Fibroblast of villous mesenchyme (primary cell): Measurements from ENCODE around the gene KIF6. TPM values are rescaled to one million over a fixed set of nuclear protein-coding genes. Genes with fewer than 3 reads are reported as not detected.

Experiments used
- DNase-seq: peaks from one replicate; pipeline ENCODE4 v3.0.0-alpha.2; 2010; ENCODE audit warnings: low read depth
- H3K4me3 ChIP-seq: 2 replicates; pipeline ENCODE4 v1.5.1; 2011; ENCODE audit warnings: low read depth, mild to moderate bottlenecking, low read length
- total RNA-seq: library from RNA; depleted of rRNA; stranded (reverse); fragments of >200 nt; gene quantifications from 2 replicates; pipeline ENCODE4 v1.2.3, GENCODE V29; 2012
- TF ChIP-seq, protein P1 (sequence below): IDR thresholded peaks from 2 replicates; pipeline ENCODE4 v1.5.1; 2012; ENCODE audit warnings: low read depth, mild to moderate bottlenecking, low read length; ENCODE audit not compliant: insufficient read depth

Gene KIF6
- total RNA-seq, 1 donor, result 0.43 TPM

DNA sequence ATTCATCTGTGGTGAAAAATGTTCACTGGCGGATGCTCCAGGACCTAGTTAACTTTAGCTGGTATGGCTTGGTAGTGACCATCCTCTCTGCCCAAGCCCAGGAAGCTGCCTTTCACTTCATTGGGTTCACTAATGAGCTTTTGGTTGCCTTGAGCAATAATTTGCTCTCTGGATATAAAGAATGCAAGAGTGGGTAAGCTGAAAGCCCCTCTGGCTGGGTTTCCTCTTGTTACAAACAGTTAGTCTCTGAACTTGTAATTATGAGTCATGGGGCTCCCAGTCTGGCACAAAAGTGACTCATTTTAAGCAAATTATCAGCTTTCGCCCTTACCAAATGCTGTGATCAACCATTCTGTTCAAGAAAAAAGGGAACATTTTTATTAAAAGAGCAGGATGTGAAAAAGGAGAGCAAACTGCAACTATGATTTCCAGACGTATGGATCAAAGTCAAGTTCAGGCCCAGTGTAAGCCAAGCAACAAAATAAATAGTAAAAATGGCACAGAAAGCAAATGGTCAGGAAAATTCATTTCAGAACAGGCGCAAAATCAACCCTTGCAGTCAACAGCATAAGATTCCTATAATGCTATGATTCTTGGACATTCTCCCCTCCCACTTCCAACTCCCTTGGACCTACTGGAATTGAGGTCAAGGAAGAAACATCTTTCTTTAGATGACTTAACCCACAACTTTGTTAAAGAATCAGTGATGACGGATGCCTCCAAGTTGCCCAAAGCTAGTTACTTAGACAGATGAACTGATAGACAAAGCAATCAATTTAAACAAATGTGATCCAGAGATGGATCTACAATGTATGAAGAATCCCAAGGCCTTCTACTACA is 272.7 kb downstream of the KIF6 start:
- TF ChIP-seq, protein P1, sequence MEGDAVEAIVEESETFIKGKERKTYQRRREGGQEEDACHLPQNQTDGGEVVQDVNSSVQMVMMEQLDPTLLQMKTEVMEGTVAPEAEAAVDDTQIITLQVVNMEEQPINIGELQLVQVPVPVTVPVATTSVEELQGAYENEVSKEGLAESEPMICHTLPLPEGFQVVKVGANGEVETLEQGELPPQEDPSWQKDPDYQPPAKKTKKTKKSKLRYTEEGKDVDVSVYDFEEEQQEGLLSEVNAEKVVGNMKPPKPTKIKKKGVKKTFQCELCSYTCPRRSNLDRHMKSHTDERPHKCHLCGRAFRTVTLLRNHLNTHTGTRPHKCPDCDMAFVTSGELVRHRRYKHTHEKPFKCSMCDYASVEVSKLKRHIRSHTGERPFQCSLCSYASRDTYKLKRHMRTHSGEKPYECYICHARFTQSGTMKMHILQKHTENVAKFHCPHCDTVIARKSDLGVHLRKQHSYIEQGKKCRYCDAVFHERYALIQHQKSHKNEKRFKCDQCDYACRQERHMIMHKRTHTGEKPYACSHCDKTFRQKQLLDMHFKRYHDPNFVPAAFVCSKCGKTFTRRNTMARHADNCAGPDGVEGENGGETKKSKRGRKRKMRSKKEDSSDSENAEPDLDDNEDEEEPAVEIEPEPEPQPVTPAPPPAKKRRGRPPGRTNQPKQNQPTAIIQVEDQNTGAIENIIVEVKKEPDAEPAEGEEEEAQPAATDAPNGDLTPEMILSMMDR, result no peak
- H3K4me3 ChIP-seq, result no peak overlapping the region
- DNase-seq, result peak; percentile 1

DNA sequence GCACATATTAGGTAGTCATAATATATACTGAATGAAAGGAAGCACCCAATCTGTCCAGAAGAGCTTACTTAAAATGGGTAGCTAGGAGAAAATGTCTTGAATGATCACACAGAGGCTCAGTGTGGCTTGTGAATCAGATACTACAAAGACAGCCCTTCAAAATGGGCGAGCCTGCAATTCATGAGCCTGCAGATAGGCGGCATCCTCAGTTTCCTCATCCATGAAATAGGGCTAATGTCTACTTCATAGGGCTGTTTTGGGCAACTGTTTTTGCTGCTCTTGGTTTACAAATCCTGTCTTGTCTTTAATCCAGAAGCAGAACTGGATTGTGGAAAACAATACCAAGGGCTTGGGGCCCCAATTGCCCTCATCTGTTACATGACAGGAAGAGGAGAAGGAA is 273.4 kb downstream of the KIF6 start:
- TF ChIP-seq, protein P1, result no peak
- no peak for DNase-seq

DNA sequence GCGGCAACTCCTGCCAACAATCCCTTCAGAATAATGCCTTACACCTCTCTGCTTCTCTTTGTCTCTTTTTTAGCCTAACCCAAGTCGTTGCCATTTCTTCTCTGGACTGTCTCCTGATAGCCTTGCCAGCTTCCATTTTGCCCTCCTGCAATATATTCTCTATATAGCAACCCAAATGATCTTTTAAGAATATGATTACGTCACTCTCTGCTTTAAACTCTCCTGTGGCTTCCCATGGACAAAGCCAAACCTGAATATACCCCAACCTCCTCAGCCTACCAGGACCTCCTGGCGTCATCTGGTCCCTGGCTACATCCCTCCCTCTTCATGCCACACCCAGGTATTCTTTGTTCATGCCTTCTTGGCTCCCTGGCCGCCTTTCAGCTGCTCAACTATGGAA is 276.2 kb downstream of the KIF6 start:
- no peak for DNase-seq
- no peak overlapping the region for H3K4me3 ChIP-seq
- TF ChIP-seq, protein P1, result no peak

More for the DNA sequence above, 273.4 kb downstream of the KIF6 start:
- H3K4me3 ChIP-seq, result no peak overlapping the region

DNA sequence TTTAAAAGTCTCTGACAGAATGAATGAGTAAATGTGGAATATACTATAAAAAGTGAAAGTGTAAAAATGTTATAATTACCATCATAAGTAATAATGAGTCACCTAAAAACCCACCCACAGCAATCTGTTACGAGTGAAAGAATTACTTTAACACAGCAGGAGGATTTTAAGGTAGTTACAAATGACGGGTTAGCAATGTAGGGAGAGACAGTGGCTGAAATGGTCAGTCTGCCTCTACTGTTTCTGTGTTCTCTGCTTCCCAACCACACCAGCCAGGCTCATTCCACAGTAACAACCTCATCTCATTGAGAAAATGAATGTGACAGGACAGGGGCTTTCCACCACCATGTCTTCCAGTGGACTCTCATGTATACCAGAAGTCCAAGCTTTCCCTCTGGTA is 278.3 kb downstream of the KIF6 start:
- DNase-seq, result no peak
- TF ChIP-seq, protein P1, result no peak

DNA sequence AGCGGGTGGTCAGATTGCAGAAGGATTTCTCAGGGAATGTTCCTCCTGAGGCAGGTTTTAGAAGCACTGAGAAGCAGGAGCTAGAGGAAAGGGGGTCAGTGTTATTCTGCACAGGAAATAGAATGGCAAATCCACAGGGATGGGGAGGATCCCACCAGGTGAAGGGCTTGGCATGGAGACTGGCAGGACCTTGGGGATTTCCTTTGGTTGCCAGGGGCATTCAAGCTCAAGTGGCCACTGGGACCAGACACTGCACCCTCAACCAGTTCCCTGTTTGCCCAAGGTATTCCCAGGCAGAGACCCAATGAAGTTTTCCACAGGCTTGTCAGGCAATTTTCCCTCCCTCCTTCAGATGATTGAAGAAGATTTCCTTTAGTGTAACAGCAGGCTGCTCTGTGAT is 279.5 kb downstream of the KIF6 start:
- no peak for DNase-seq
- TF ChIP-seq, protein P1, result no peak
- H3K4me3 ChIP-seq, result no peak overlapping the region

More for the DNA sequence above, 278.3 kb downstream of the KIF6 start:
- no peak overlapping the region for H3K4me3 ChIP-seq

DNA sequence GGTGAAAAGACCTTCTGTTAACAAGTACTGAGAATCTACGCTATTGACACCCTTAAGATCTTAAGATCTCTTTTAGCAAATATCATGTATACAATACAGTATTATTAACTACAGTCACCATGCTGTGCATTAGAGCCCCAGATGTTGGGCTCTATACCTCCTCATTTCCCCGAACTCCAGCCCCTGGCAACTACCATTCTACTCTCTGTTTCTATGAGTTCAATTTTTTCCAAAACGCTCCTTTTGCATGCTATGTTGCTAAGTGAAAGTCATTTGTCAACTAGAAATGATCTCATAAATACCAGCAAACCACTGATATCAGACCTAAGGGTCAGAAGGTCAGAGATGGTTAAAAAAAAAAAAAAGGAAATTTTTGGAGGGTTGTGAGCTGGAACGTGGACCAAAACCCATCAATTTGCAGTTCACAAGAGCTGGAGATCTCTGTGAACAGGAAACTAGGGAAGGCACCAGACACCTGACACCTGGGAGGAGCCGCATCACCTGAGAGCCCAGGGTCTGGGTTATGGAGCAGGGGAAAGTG is 280.7 kb downstream of the KIF6 start:
- TF ChIP-seq, protein P1, result no peak
- no peak overlapping the region for H3K4me3 ChIP-seq
- DNase-seq, result no peak

DNA sequence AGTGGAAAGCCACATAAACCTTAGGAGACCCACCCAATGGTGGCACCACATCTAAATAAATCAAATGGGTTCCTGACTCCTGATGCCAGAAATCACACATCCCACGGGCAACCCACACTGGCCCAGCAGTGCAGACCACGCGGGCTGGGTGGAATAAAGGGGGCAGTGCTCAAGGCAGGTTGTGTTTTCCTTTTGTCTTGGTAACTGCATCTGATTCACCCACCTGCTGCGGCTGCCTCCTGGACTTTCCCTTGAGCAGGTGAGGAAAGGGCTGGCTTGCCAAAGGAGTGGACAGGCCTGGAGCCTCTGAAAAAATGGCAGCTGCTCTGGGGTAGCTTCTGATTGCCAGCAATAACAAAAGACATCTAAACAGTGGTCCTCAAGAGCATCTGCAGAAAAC is 283.2 kb downstream of the KIF6 start:
- TF ChIP-seq, protein P1, result no peak
- no peak for DNase-seq
- H3K4me3 ChIP-seq, result no peak overlapping the region
